T-helper 22 cell (primary cell): ENCODE measurements around the gene MYO1D.

Experiments
- DNase-seq: peaks from one replicate; pipeline ENCODE4 v3.0.0-alpha.2; 2020; ENCODE audit warnings: low read depth

The MYO1D gene

DNA sequence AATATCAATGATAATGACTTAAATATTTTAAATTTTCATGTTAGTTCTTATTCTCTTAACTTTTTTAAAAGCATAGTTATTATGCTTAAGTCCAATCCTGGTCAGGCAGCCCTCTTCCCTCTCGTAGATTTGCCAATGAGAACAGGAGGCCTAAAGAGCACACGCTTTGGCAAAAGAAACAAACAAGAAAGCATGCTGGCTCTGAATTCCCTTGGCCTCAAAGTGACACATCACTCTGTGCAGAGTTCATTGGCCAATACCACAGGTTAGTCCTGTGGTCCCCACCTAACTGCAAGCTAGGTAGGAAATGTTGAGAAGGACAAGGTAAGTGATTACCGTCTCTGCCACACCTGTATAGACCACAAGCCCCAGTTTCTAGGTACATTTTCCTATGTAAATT is 61.5 kb downstream of the MYO1D start:
- DNase-seq, result no peak

DNA sequence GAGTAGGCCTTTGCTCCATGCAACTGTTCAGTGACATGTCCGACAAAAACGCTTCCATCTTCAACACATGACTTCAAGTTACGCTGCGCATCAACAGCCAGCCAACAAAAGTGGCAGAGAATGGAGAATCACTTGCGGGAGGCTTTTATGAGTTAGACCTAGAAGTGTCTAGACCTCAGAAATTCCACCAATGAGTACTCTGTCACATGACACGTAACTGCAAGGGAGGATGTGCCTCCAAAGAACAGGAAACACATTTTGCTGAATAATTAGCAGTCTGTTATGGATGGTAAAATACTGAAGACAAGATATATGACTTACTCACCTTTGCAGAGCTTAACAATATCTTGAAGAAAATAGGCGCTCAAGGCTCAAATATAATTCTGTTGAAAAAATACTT is 62.1 kb downstream of the MYO1D start:
- no peak for DNase-seq

DNA sequence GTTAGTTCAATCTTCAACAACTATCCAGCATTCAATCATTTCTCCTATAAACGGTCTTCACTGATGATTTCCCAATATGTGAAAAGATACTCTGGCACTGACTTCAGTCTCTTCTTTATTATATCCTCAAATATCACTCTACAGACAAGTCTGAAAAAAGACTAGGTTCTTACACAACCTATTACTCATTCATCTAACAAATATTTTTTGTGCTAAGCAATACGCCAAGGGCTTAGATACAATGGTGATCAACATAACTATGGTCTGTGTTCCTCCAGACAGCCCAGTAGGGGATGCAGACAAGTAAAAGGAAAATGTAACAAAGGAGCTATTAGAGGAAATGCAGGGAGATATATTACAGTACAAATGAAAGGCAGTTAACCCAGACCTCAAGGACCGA is 63.9 kb downstream of the MYO1D start:
- no peak for DNase-seq

DNA sequence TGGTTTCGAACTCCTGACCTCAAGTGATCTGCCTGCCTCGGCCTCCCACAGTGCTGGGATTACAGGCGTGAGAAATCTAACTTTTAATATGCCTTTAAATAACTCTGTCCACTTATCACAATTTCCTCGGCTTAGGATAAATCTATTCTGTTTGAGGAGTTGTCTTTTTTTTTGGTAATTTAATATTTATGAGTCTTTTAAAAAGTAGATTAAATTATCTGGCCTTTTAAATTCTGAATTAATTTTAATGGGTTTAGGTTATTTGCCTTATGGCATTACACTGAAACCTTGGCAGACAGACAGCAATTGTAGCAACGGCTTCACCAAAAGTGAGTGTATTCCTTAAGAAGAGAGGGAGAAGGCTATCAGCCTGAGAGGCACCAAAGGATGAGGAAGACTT is 66.2 kb downstream of the MYO1D start:
- no peak for DNase-seq

DNA sequence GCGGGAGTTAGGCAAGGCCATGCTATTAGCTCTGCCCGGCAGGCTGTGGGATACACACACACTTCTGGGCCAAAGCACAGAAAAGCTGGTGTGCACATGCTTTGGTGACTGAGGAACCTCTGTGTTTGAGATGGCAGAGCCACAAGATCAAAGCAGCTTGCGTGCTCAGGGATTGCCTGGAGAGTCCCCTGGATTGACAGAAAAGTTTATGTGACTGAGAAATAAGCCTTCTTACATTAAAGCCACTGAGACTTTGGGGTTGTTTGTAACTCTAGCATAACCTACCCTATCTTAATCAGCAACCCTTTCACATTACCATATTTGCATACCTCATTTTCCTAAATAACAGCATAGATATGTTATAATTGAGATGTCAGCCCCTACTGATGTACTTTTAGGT is 69.3 kb downstream of the MYO1D start:
- no peak for DNase-seq

DNA sequence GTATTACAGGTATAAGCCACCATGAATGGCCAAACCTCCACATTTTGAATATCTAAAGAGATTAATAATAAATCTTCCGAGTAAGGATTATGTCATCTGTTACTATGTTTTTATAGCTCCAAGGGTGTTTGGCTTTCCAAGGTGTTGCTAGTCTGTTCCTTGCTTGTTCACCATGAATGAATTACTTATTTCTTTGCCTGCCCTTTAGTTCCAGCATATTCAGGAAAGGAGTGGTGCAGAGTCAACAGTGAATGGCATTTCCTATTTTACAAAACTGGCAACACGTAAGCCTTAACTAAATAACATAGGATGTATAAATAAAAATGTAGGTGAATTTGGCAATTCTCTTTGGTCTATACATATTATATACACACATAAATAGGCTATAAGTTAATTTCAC is 70.3 kb downstream of the MYO1D start:
- DNase-seq, result no peak

DNA sequence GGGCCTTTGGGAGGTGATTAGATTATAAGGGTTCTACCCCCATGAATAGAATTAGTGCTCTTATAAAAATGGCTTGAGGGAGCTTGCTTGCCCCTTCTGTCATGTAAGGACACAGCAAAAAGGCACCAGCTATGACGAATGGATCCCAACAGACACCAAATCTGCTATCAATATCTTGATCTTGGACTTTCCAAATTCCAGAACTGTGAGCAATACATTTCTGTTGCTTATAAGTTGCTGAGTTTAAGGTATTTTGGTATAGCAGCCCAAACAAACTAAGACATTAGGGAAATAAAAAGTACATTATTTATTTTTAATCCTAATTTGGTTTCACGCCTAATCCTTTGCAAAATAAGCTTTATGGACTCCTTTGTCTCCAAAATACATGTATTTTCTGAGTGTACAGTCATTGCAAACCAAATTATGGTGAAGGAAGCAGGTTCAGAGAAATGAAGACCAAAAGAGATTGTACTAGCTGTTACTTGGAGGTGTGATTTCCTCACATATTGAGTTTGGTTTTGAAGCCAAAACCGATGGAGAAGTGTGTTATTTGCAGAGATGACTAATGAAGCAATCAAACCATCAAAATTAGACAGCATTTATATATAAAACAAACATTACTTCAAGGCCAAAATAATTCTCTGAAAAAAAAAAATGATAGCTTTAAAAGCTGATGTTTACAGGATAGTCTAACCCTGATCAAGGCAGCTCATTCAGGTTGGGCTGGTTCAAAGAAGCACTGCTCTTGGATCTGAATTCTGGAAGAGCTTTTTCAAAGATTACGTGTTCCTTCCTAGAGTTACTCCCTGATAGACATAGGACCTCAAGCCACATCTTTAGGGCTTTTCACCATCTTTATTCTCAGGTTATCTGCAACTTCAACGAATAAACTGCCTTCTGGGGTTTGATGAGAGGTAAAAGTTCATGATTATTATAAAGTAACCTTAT is 71.6 kb downstream of the MYO1D start:
- DNase-seq, result no peak

- DNase-seq, result no peak
Measured at GRCh38 chr17:32803544-32803943, 73.4 kb downstream of the MYO1D start.

GRCh38 chr17:32802306-32802705 is 74.6 kb downstream of the MYO1D start:
- no peak for DNase-seq

DNA sequence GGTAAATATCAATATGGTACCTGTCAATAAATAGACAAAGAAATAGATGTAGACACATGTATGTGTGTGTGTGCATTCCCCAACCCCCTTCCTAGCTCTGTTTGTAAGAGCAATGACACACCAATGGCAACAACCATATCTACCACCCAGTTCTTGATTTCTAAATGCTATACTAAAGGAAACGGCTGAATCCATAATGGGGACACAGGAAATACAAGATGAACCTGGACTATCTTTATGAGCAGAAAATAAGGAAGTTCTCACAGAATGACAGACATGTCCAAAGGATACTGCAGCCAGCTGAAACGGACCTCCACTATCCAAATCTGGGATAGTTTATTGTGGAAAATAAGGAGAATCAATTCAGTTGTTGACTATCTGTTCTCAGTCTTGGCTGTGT is 75.3 kb downstream of the MYO1D start:
- no peak for DNase-seq

DNA sequence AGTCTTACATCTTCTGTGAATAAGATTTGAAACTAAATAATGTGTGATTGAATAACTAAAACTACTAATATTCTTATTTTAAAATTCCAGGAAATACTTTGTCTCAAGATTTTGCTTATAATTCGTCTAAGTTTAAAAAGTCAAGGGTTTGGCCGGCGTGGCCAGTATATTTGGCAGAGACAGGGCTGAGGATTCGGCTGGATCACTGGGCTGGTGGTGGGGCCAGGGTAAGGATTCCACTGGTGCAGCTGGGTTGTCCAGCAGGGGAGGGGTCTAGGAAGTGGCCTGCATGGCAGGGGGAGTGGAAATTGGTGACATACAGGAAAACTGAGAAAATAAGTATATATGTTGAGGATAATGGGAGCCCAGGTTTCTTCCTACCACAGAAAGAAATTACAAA is 75.7 kb downstream of the MYO1D start:
- DNase-seq, result no peak

DNA sequence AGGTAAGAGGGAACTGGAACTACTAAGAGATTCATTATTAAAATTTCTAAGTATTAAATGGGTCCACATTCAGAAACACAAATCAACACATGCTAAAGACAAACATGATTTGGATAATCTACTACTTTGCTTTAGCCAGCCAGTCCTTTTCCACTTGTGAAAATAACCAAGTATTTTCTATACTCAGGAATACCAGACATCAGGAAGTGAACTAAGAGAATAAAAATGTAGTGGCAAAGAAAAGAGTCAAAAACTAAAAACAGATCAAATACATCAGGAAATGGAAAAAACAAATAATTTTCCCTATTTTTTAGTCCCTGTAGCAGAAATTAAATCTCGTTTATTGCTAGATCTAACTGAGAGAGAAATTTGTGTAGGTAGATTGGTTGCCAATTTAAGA is 78.0 kb downstream of the MYO1D start:
- no peak for DNase-seq

DNA sequence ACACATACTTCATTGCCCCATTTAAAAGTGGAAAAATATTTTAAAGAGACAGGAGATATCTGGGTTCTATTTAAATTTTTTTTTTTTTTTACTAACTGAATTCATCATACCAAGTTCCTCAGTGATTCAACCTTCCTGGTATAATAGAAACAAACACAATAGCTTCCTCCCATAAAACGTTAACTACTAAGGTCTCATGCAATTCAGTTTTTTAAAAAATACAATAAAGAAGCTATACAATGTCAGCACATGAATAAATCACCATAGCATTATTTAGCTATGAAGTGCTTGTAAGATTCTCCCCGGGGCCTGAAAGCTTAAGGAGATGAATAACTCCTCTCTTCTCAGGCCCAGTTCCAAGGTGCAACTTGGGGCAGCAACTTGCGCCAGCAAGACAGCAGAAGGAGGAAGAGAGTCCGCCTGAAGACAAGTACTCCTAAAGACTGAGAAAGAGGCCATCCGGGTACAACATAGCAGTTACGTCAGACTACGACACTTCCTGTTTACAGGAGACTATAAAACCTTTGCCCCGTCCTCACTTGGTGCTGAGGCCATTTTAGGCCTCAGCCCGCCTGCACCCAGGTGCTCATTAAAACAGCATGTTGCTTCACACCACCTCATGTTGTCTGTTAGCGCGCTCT is 81.5 kb downstream of the MYO1D start:
- no peak for DNase-seq

- no peak for DNase-seq
Measured at GRCh38 chr17:32794533-32795246, 82.2 kb downstream of the MYO1D start.

DNA sequence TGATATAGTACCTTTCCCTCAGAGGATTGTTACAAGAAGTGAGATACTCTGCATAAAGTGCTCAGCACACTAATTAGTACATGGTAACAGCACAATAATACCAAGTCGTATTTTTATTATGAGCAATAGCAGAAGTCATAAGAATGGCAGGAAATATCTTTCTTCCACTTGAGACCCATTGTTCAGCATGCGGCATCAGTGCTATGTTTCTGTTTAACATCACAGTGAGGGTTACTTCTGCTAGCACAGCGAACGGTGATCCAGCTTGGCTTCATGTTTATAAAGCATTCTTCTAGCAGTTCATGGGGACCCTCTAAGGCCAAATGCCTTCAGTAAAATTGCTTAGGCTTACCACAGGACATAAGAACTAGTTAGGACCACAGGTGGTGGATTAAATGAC is 83.1 kb downstream of the MYO1D start:
- no peak for DNase-seq

DNA sequence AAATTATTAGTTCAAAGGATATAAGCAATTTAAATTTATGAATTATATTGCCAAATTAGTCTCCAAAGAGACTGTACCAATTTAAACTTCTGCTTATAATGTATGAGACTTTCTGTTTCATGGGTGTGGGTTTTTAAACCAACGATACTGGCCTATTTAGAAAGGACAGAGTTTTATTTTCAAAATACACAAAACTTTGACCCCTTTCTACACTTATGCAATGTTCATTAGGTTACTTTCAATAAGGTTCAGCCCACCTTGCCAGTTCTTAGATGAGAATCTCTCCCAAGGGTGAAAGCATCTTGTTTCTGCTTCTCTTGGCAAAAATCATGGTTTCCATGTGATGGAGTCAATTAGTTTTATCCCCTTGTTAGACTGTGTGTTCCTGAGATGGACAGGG is 84.7 kb downstream of the MYO1D start:
- DNase-seq, result no peak

DNA sequence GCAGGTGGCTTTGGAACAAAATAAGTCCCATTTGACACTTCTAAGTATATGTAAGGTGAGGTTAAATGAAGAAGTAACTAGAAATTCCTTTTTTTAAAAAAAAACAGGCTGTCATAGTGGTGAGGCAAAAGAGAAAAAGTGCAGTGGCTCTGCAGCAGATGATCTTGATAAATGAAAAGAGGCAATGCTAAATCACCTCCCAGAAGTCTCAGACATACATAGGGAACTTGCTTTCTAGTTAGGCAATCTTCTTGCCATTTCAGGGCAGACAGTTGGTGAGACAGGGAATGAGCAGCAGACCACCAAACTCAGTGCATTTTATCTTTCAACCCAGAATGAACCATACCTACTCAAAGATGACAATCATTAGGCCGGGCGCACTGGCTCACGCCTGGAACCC is 90.8 kb downstream of the MYO1D start:
- no peak for DNase-seq

GRCh38 chr17:32784113-32784512 is 92.8 kb downstream of the MYO1D start:
- DNase-seq, result no peak

- DNase-seq, result no peak
Measured at GRCh38 chr17:32783602-32784001, 93.3 kb downstream of the MYO1D start.

- no peak for DNase-seq
Measured at GRCh38 chr17:32780721-32781120, 96.2 kb downstream of the MYO1D start.

- DNase-seq, result no peak
Measured at GRCh38 chr17:32777922-32778321, 99.0 kb downstream of the MYO1D start.

DNA sequence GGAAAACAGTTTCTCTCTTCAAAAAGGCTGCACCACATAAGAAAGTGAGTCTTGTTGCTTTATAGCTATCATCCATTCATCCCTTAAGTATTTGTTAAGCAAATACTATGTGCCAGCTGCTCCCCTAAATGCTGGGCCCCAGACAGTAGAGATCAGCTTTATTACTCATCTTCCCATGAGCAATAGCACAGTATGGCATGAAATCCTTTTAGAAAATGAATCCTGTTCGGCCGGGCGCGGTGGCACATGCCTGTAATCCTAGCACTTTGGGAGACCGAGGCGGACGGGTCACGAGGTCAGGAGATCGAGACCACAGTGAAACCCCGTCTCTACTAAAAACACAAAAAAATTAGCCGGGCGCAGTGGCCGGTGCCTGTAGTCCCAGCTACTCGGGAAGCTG is 99.5 kb downstream of the MYO1D start:
- no peak for DNase-seq

DNA sequence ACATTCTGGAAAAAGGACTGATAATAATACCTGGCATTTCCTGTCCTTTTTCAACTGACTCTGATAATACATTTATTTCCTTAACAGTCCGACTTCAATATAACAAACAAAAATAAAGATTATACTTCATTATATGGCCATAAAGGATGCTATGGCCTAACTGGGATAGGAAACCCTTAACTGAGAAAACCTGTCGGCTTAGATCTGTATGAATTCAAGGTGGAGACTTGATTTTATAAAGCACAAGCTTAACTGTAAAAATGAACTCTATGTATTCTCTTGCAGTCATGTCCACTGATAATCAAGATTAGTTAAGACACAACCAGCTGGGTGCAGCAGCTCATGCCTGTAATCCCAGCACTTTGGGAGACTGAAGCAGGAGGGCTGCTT is 102.2 kb downstream of the MYO1D start:
- DNase-seq, result no peak
